Right lobe of liver (tissue), 4 donors: Measurements from ENCODE around the gene PPIL4.

Source experiments
- CTCF ChIP-seq, 4 donors: fragments of 200-600 bp in 3 of 4; fragments of 450-650 bp in 1 of 4; IDR thresholded peaks; one replicate each; pipeline versions ENCODE4 v1.5.1 to v1.8.0; 2016 to 2022; ENCODE audit warnings: antibody characterized with exemption in 4 of 4, mild to moderate bottlenecking in 2 of 4
- POLR2A ChIP-seq: fragments of 450-650 bp; IDR thresholded peaks from one replicate; pipeline ENCODE4 v1.6.1; 2017; ENCODE audit warnings: antibody characterized with exemption, mild to moderate bottlenecking
- donor health status: DM: no; HTN: no; CAD: no.
- donor health status: DM: no; HTN: no; CAD: no.
- donor health status: DM: no; HTN: yes; CAD: no.

GRCh38 chr6:149567945-149568585 lies 22.2 kb upstream of the PPIL4 start:
- TF ChIP-seq CTCF (IDR thresholded peaks at IDR 0.05) (no peak), POLR2A (no peak)
